C4-2B (cell line): ENCODE measurements around the gene CPSF7.

Experiments
- ZFX ChIP-seq: fragments of 450-650 bp; IDR thresholded peaks from 2 replicates; pipeline ENCODE4 v1.6.1; 2017
- TF ChIP-seq, protein P1 (sequence below): fragments of 450-650 bp; conservative IDR thresholded peaks from 2 replicates; pipeline ENCODE4 v1.5.1; 2017; ENCODE audit warnings: mild to moderate bottlenecking

DNA sequence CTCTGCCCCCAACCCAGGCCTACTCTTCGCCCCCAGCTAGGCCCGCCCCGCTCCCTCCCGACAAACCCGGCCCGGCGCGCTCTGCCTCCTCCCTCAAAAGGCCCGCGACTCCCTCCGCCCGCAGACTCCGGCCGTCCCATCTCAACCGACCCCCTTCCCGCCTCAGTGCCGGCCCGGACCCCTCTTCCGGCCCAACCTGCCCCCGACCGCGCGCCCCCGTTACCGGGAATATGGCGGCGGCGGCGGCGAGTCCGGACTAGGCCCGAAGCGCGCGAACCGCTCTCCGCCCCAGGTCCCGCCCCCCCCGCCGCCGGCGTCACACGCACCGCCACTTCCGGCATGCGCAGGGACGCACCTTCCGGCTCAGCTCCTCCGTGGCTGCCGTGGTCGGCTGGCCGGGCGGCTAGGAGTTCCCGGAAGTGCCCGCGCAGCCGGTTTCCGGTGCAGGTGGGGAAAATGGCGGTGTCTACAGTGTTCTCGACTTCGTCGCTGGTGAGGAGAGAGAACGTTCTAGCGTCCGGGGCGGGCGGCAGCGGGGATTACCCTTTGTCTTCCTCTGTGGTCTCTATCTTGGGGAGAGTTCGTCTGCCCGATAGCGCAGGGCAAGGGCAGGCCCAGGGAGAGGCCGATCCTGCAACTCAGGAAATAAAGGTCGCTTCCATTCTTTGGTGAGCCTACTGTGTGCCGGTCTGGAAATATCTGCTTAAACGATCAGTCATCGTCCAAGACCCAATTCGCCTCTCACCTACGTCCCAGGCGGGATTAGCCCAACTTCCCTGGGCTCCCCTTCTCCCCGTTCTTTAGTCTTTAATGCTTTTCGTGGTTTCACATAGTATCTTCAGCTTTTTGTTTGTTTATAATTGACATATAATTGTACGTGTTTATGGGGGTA is at the start of gene CPSF7, which contains the start of gene SDHAF2:
- TF ChIP-seq, protein P1, sequence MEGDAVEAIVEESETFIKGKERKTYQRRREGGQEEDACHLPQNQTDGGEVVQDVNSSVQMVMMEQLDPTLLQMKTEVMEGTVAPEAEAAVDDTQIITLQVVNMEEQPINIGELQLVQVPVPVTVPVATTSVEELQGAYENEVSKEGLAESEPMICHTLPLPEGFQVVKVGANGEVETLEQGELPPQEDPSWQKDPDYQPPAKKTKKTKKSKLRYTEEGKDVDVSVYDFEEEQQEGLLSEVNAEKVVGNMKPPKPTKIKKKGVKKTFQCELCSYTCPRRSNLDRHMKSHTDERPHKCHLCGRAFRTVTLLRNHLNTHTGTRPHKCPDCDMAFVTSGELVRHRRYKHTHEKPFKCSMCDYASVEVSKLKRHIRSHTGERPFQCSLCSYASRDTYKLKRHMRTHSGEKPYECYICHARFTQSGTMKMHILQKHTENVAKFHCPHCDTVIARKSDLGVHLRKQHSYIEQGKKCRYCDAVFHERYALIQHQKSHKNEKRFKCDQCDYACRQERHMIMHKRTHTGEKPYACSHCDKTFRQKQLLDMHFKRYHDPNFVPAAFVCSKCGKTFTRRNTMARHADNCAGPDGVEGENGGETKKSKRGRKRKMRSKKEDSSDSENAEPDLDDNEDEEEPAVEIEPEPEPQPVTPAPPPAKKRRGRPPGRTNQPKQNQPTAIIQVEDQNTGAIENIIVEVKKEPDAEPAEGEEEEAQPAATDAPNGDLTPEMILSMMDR, result no peak
- peak; percentile 99 for TF ChIP-seq ZFX
